Measurements from ENCODE around the gene LRRC53. TPM values are rescaled to one million over a fixed set of nuclear protein-coding genes. Genes with fewer than 3 reads are reported as not detected.

Gene LRRC53
- total and polyA plus RNA-seq, 8 donors = not detected

GRCh38 chr1:74422421-74423292 lies 89.8 kb downstream of the LRRC53 start:
- Histone ChIP-seq H3K36me3 (no peaks in the 10 kb centered on the region), H3K4me1 (no peaks in the 10 kb centered on the region), H3K4me3 (no peak overlapping the region), H3K27ac (peak overlapping the region in 1 of 5 donors; percentile 14), H3K27me3 (no peaks in the 10 kb centered on the region), H3K9me3 (no peaks in the 10 kb centered on the region)
- intact Hi-C loops (cut with DNase I; ENCODE audit: low total_unique reads) = no loop called here
- TF ChIP-seq EP300 (IDR thresholded peaks at IDR 0.05) = no peak
- TF ChIP-seq CTCF (IDR thresholded peaks at IDR 0.05) = no peak
- TF ChIP-seq POLR2AphosphoS5 (IDR thresholded peaks at IDR 0.05) = no peak
- TF ChIP-seq POLR2A (IDR thresholded peaks at IDR 0.05) = no peak
- DNase-seq = no peak
- 51 to 67% (median 55%) methylated on average over 4 of the region's 4 CpGs for WGBS, 5 donors

GRCh38 chr1:74420467-74420866 lies 91.9 kb downstream of the LRRC53 start:
- no peak overlapping the region for H3K27ac ChIP-seq
- no peaks in the 10 kb centered on the region for H3K9me3 ChIP-seq
- H3K4me1 ChIP-seq = no peaks in the 10 kb centered on the region
- TF ChIP-seq POLR2A (IDR thresholded peaks at IDR 0.05) (no peak), POLR2AphosphoS5 (IDR thresholded peaks at IDR 0.05) (no peak), EP300 (IDR thresholded peaks at IDR 0.05) (no peak), CTCF (IDR thresholded peaks at IDR 0.05) (no peak)
- H3K27me3 ChIP-seq = no peaks in the 10 kb centered on the region
- no peak overlapping the region for H3K4me3 ChIP-seq
- intact Hi-C loops (cut with DNase I; ENCODE audit: low total_unique reads) = no loop called here
- no peak for DNase-seq
- H3K36me3 ChIP-seq = no peaks in the 10 kb centered on the region
- whole genome bisulfite sequencing, 5 donors = 66 to 84% (median 74%) methylated on average over 2 of the region's 2 CpGs

Other genes with a start within 250 kb of the LRRC53 start
- gene ERICH3, start 161.2 kb upstream of the LRRC53 start, total RNA-seq = under 1 TPM in 1 of 5 donors, not detected in 4; 0.55 TPM
- under 1 TPM in 1 of 3 donors, not detected in 2; 0.05 TPM for gene ERICH3, start 161.2 kb upstream of the LRRC53 start, polyA plus RNA-seq
- gene CRYZ, start 220.4 kb upstream of the LRRC53 start, total RNA-seq = 10 to 100 TPM; 19.1 to 74.5 (median 58.6) TPM
- gene CRYZ, start 220.4 kb upstream of the LRRC53 start, polyA plus RNA-seq = 10 to 100 TPM; 14.2 to 43.7 (median 26.3) TPM
- gene TYW3, start 220.5 kb upstream of the LRRC53 start, total RNA-seq = 10 to 100 TPM in 4 of 5 donors, 1 to 10 TPM in 1; 2.3 to 24.0 (median 16.5) TPM
- gene TYW3, start 220.5 kb upstream of the LRRC53 start, polyA plus RNA-seq = 10 to 100 TPM; 14.6 to 18.0 (median 17.2) TPM